IPS-NIHi11 (cell line): ENCODE measurements around the gene SPAG16.

Source experiments
- DNase-seq: peaks from one replicate; pipeline ENCODE4 v3.0.0; 2012; ENCODE audit warnings: mixed read lengths, low spot score

Gene SPAG16

GRCh38 chr2:213284105-213285090, at the start of gene SPAG16:
TSS of gene SPAG16 (plus strand) at chr2:213284464.
- peak; percentile 99 for DNase-seq

- DNase-seq: no peak
Observed at GRCh38 chr2:213234641-213235040, 49.6 kb upstream of the SPAG16 start.

- DNase-seq: no peak
Observed at GRCh38 chr2:213235741-213236140, 48.5 kb upstream of the SPAG16 start.

GRCh38 chr2:213237251-213237650, 47.0 kb upstream of the SPAG16 start:
- no peak for DNase-seq

GRCh38 chr2:213237787-213238186, 46.5 kb upstream of the SPAG16 start:
- DNase-seq: no peak

GRCh38 chr2:213238753-213239495, 45.3 kb upstream of the SPAG16 start:
- DNase-seq: no peak

GRCh38 chr2:213241817-213242216, 42.4 kb upstream of the SPAG16 start:
- no peak for DNase-seq

- DNase-seq: no peak
Observed at GRCh38 chr2:213242653-213243052, 41.6 kb upstream of the SPAG16 start.

GRCh38 chr2:213243189-213244044, 40.8 kb upstream of the SPAG16 start:
- DNase-seq: no peak

GRCh38 chr2:213246497-213247281, 37.6 kb upstream of the SPAG16 start:
- DNase-seq: no peak

GRCh38 chr2:213247566-213247965, 36.7 kb upstream of the SPAG16 start:
- no peak for DNase-seq

- no peak for DNase-seq
Observed at GRCh38 chr2:213248637-213249036, 35.6 kb upstream of the SPAG16 start.

GRCh38 chr2:213249502-213249901, 34.8 kb upstream of the SPAG16 start:
- no peak for DNase-seq

- peak; percentile 41 for DNase-seq
Observed at GRCh38 chr2:213251618-213252017, 32.6 kb upstream of the SPAG16 start.

GRCh38 chr2:213252206-213252605, 32.1 kb upstream of the SPAG16 start:
- no peak for DNase-seq

GRCh38 chr2:213253162-213253561, 31.1 kb upstream of the SPAG16 start:
- DNase-seq: no peak

- DNase-seq: no peak
Observed at GRCh38 chr2:213259266-213259665, 25.0 kb upstream of the SPAG16 start.

GRCh38 chr2:213261237-213261636, 23.0 kb upstream of the SPAG16 start:
- DNase-seq: no peak

- no peak for DNase-seq
Observed at GRCh38 chr2:213261715-213262114, 22.5 kb upstream of the SPAG16 start.

- no peak for DNase-seq
Observed at GRCh38 chr2:213265679-213266078, 18.6 kb upstream of the SPAG16 start.

- DNase-seq: no peak
Observed at GRCh38 chr2:213266421-213266820, 17.8 kb upstream of the SPAG16 start.
